ENCODE results near the gene HOXA2.

Gene HOXA2

GRCh38 chr7:27102581-27103442 is at the start of gene HOXA2:
HOXA2 (minus strand) TSS chr7:27102683; CDS start chr7:27102500, 183 bp downstream.
- DNase-seq (ENCODE audit: low read depth): no peak

- DNase-seq (ENCODE audit: low read depth): no peak
Measured at GRCh38 chr7:27151341-27151930, 49.0 kb upstream of the HOXA2 start.

- peak; percentile 47 for DNase-seq (ENCODE audit: low read depth)
Measured at GRCh38 chr7:27150568-27151340, 48.3 kb upstream of the HOXA2 start.

GRCh38 chr7:27149842-27150567 is 47.5 kb upstream of the HOXA2 start:
- DNase-seq (ENCODE audit: low read depth): no peak

- DNase-seq (ENCODE audit: low read depth): no peak
Measured at GRCh38 chr7:27148756-27149641, 46.5 kb upstream of the HOXA2 start.

- no peak for DNase-seq (ENCODE audit: low read depth)
Measured at GRCh38 chr7:27148031-27148755, 45.7 kb upstream of the HOXA2 start.

- DNase-seq (ENCODE audit: low read depth): no peak
Measured at GRCh38 chr7:27147199-27148030, 44.9 kb upstream of the HOXA2 start, which contains the start of gene HOXA6. HOXA6 (minus strand) TSS chr7:27147774; CDS start chr7:27147749, 25 bp downstream.

- DNase-seq (ENCODE audit: low read depth): no peak
Measured at GRCh38 chr7:27146491-27147198, 44.2 kb upstream of the HOXA2 start.

GRCh38 chr7:27145914-27146412 is 43.5 kb upstream of the HOXA2 start:
- DNase-seq (ENCODE audit: low read depth): no peak

- DNase-seq (ENCODE audit: low read depth): no peak
Measured at GRCh38 chr7:27145165-27145913, 42.9 kb upstream of the HOXA2 start.

- no peak for DNase-seq (ENCODE audit: low read depth)
Measured at GRCh38 chr7:27144781-27145164, 42.3 kb upstream of the HOXA2 start.

- no peak for DNase-seq (ENCODE audit: low read depth)
Measured at GRCh38 chr7:27143950-27144780, 41.7 kb upstream of the HOXA2 start.

GRCh38 chr7:27143023-27143949 is 40.8 kb upstream of the HOXA2 start, which contains the start of gene HOXA5:
HOXA5 (minus strand) TSS chr7:27143681; CDS start chr7:27143607, 74 bp downstream.
- DNase-seq (ENCODE audit: low read depth): no peak

- DNase-seq (ENCODE audit: low read depth): no peak
Measured at GRCh38 chr7:27142580-27143022, 40.1 kb upstream of the HOXA2 start.

- no peak for DNase-seq (ENCODE audit: low read depth)
Measured at GRCh38 chr7:27141923-27142579, 39.6 kb upstream of the HOXA2 start.
